Activated naive CD4-positive, alpha-beta T cell treated with anti-CD3 and anti-CD28 coated beads for 36 hours (primary cell): ENCODE data around the gene AMER3. TPM values are rescaled to one million over a fixed set of nuclear protein-coding genes. Genes with fewer than 3 reads are reported as not detected.
"Not testable (repeated sequence)": the region's sequence is repeated elsewhere in the genome, so short reads cannot be mapped to it uniquely, and the experiment has no call there.

Source experiments
- CTCF ChIA-PET: fragments of 350-600 bp; sonication (Branson Sonifier 250); formaldehyde crosslinking; loops from one replicate; lab custom pipeline; 2021; ENCODE audit warnings: antibody characterized with exemption; lab: Charles Lee
- DNase-seq: peaks from one replicate; pipeline ENCODE4 v3.0.0-alpha.2; 2020
- H3K27ac Mint-ChIP-seq: one replicate; pipeline ENCODE4 v1.8.0; 2021; ENCODE audit warnings: mild to moderate bottlenecking, mixed read lengths
- H3K27me3 Mint-ChIP-seq: one replicate; pipeline ENCODE4 v1.8.0; 2021; ENCODE audit warnings: low read depth, mixed read lengths
- H3K36me3 Mint-ChIP-seq: one replicate; pipeline ENCODE4 v1.8.0; 2021; ENCODE audit warnings: low read depth, mixed read lengths
- H3K4me1 Mint-ChIP-seq: one replicate; pipeline ENCODE4 v1.8.0; 2021; ENCODE audit warnings: low read depth, mixed read lengths
- H3K4me3 Mint-ChIP-seq: one replicate; pipeline ENCODE4 v1.8.0; 2021; ENCODE audit warnings: mild to moderate bottlenecking, moderate library complexity, mixed read lengths
- H3K9me3 Mint-ChIP-seq: one replicate; pipeline ENCODE4 v1.8.0; 2021; ENCODE audit warnings: mixed read lengths
- intact Hi-C: fragments of 100-400 bp; cut with micrococcal nuclease; formaldehyde crosslinking; loops from one replicate; pipeline ENCODE4 v1.15.1; 2023
- total RNA-seq, 2 experiments: library from RNA; stranded (reverse); gene quantifications; one replicate each; pipeline ENCODE4 v1.2.3, GENCODE V29; 2021

Gene AMER3
- total RNA-seq, 2 experiments from 2014 or later = not detected

- no peak overlapping the region for H3K4me3 Mint-ChIP-seq
- intact Hi-C loops = loop anchor here (10.0 kb wide), 1 partner anchor 355 kb away; no protein-coding TSS in a partner anchor
- DNase-seq = no peak
- no peaks in the 10 kb centered on the region for H3K9me3 Mint-ChIP-seq
- CTCF ChIA-PET = no interaction called here
- no peak overlapping the region for H3K27ac Mint-ChIP-seq
- no peaks in the 10 kb centered on the region for H3K36me3 Mint-ChIP-seq
- H3K27me3 Mint-ChIP-seq = no peaks in the 10 kb centered on the region
- H3K4me1 Mint-ChIP-seq = peaks cover 7% of the 10 kb centered on the region
Observed at GRCh38 chr2:130729322-130730299, 25.7 kb upstream of the AMER3 start.

GRCh38 chr2:130732257-130732656 is 23.1 kb upstream of the AMER3 start:
- intact Hi-C loops, H3K36me3 Mint-ChIP-seq, DNase-seq, H3K27me3 Mint-ChIP-seq, H3K9me3 Mint-ChIP-seq, H3K27ac Mint-ChIP-seq, H3K4me1 Mint-ChIP-seq, H3K4me3 Mint-ChIP-seq: not testable (repeated sequence)
- CTCF ChIA-PET = interaction anchor here (1.1 kb wide), 1 partner anchor 9 kb away, joined by 4 read pairs; no protein-coding TSS in a partner anchor

GRCh38 chr2:130735200-130735599 is 20.1 kb upstream of the AMER3 start:
- no peak for DNase-seq
- CTCF ChIA-PET = no interaction called here
- Mint-ChIP-seq H3K27me3 (peaks cover 1% of the 10 kb centered on the region), H3K27ac (no peak overlapping the region), H3K4me1 (no peaks in the 10 kb centered on the region), H3K9me3 (peaks cover 7% of the 10 kb centered on the region), H3K36me3 (no peaks in the 10 kb centered on the region), H3K4me3 (no peak overlapping the region)
- intact Hi-C loops = no loop called here

- no peaks in the 10 kb centered on the region for H3K4me1 Mint-ChIP-seq
- peaks cover 1% of the 10 kb centered on the region for H3K27me3 Mint-ChIP-seq
- intact Hi-C loops = no loop called here
- no peak overlapping the region for H3K4me3 Mint-ChIP-seq
- no peak for DNase-seq
- no peak overlapping the region for H3K27ac Mint-ChIP-seq
- peaks cover 7% of the 10 kb centered on the region for H3K9me3 Mint-ChIP-seq
- H3K36me3 Mint-ChIP-seq = no peaks in the 10 kb centered on the region
- CTCF ChIA-PET = no interaction called here
Observed at GRCh38 chr2:130736487-130736886, 18.9 kb upstream of the AMER3 start.

GRCh38 chr2:130737592-130737991 is 17.7 kb upstream of the AMER3 start:
- Mint-ChIP-seq H3K27me3 (peaks cover 1% of the 10 kb centered on the region), H3K9me3 (peaks cover 7% of the 10 kb centered on the region), H3K4me1 (no peaks in the 10 kb centered on the region), H3K36me3 (no peaks in the 10 kb centered on the region), H3K4me3 (no peak overlapping the region), H3K27ac (no peak overlapping the region)
- intact Hi-C loops = no loop called here
- no peak for DNase-seq
- CTCF ChIA-PET = no interaction called here

GRCh38 chr2:130740671-130741070 is 14.7 kb upstream of the AMER3 start:
- intact Hi-C loops = no loop called here
- Mint-ChIP-seq H3K36me3 (no peaks in the 10 kb centered on the region), H3K4me1 (no peaks in the 10 kb centered on the region), H3K27me3 (peaks cover 12% of the 10 kb centered on the region), H3K4me3 (no peak overlapping the region), H3K9me3 (no peaks in the 10 kb centered on the region), H3K27ac (no peak overlapping the region)
- CTCF ChIA-PET = interaction anchor here (1.2 kb wide), 1 partner anchor 8 kb away, joined by 4 read pairs; no protein-coding TSS in a partner anchor
- DNase-seq = no peak

- intact Hi-C loops = no loop called here
- Mint-ChIP-seq H3K9me3 (no peaks in the 10 kb centered on the region), H3K27me3 (peaks cover 10% of the 10 kb centered on the region), H3K4me3 (no peak overlapping the region), H3K27ac (no peak overlapping the region), H3K4me1 (no peaks in the 10 kb centered on the region), H3K36me3 (no peaks in the 10 kb centered on the region)
- CTCF ChIA-PET = no interaction called here
- no peak for DNase-seq
Observed at GRCh38 chr2:130743278-130743677, 12.1 kb upstream of the AMER3 start.

GRCh38 chr2:130744287-130745117 is 10.8 kb upstream of the AMER3 start:
- intact Hi-C loops = no loop called here
- CTCF ChIA-PET = interaction anchor here (0.6 to 0.9 kb wide), 2 partner anchors 29 to 130 kb away, joined by 3 read pairs; no protein-coding TSS in a partner anchor
- Mint-ChIP-seq H3K4me1 (no peaks in the 10 kb centered on the region), H3K27ac (no peak overlapping the region), H3K36me3 (no peaks in the 10 kb centered on the region), H3K4me3 (no peak overlapping the region), H3K27me3 (peaks cover 10% of the 10 kb centered on the region), H3K9me3 (no peaks in the 10 kb centered on the region)
- DNase-seq = no peak

GRCh38 chr2:130749078-130749477 is 6.3 kb upstream of the AMER3 start:
- H3K36me3 Mint-ChIP-seq = no peaks in the 10 kb centered on the region
- no peak overlapping the region for H3K4me3 Mint-ChIP-seq
- H3K9me3 Mint-ChIP-seq = no peaks in the 10 kb centered on the region

GRCh38 chr2:130749641-130750040 is 5.7 kb upstream of the AMER3 start:
- no peak overlapping the region for H3K4me3 Mint-ChIP-seq
- intact Hi-C loops = no loop called here
- no peaks in the 10 kb centered on the region for H3K36me3 Mint-ChIP-seq
- H3K27me3 Mint-ChIP-seq = peaks cover 20% of the 10 kb centered on the region
- no peaks in the 10 kb centered on the region for H3K4me1 Mint-ChIP-seq
- no peak overlapping the region for H3K27ac Mint-ChIP-seq
- CTCF ChIA-PET = no interaction called here
- H3K9me3 Mint-ChIP-seq = no peaks in the 10 kb centered on the region
- DNase-seq = no peak

More at GRCh38 chr2:130749078-130749477, 6.3 kb upstream of the AMER3 start:
- Mint-ChIP-seq H3K27me3 (peaks cover 23% of the 10 kb centered on the region), H3K4me1 (no peaks in the 10 kb centered on the region), H3K27ac (no peak overlapping the region)
- CTCF ChIA-PET = no interaction called here
- intact Hi-C loops = no loop called here
- no peak for DNase-seq

GRCh38 chr2:130754811-130755210 is 529 bp upstream of the AMER3 start:
- Mint-ChIP-seq H3K4me1 (peaks cover 3% of the 10 kb centered on the region), H3K36me3 (no peaks in the 10 kb centered on the region), H3K9me3 (no peaks in the 10 kb centered on the region), H3K4me3 (no peak overlapping the region), H3K27me3 (peaks cover 44% of the 10 kb centered on the region), H3K27ac (no peak overlapping the region)
- intact Hi-C loops = no loop called here
- CTCF ChIA-PET = no interaction called here
- no peak for DNase-seq
